SK-N-SH (cell line): ENCODE measurements around the gene TP53I13.

Experiments
- CTCF ChIP-seq: fragments of 200-600 bp; sonication (generic); IDR thresholded peaks from 2 replicates; pipeline ENCODE4 v1.6.1; 2017; ENCODE audit warnings: antibody characterized with exemption, mild to moderate bottlenecking, moderate library complexity
- EP300 ChIP-seq, 2 experiments: IDR thresholded peaks; 2 replicates each; pipeline versions ENCODE4 v1.4.0 to v1.6.1; 2012; ENCODE audit warnings: borderline replicate concordance in 1 of 2, low read depth in 1 of 2, low read length in 1 of 2
- GABPA ChIP-seq: IDR thresholded peaks from 2 replicates; pipeline ENCODE4 v1.4.0; 2012; ENCODE audit warnings: low read depth, mild to moderate bottlenecking
- MAX ChIP-seq: IDR thresholded peaks from 2 replicates; pipeline ENCODE4 v1.4.0; 2012; ENCODE audit warnings: low read depth
- RAD21 ChIP-seq: IDR thresholded peaks from 2 replicates; pipeline ENCODE4 v1.6.1; 2012; ENCODE audit warnings: mild to moderate bottlenecking, low read length
- USF2 ChIP-seq: fragments of 150-350 bp; IDR thresholded peaks from 2 replicates; pipeline ENCODE4 v1.6.1; 2017; ENCODE audit warnings: antibody characterized with exemption, low read length, low read depth, borderline replicate concordance
- YY1 ChIP-seq: IDR thresholded peaks from 2 replicates; pipeline ENCODE4 v1.4.0; 2012; ENCODE audit warnings: low read depth, mild to moderate bottlenecking

GRCh38 chr17:29595943-29596774, 27.7 kb downstream of the TP53I13 start:
- TF ChIP-seq CTCF: no peak
- TF ChIP-seq GABPA: no peak
- TF ChIP-seq YY1: no peak
- no peak for TF ChIP-seq USF2
- no peak for TF ChIP-seq EP300 (IDR thresholded peaks at IDR 0.05; ENCODE audit: borderline replicate concordance in 1 of 2, low read depth in 1 of 2, low read length in 1 of 2)
- no peak for TF ChIP-seq RAD21
- TF ChIP-seq MAX: no peak
